CD1c-positive myeloid dendritic cell (primary cell): ENCODE measurements around the gene NT5DC1.

Experiments
- DNase-seq: peaks from one replicate; pipeline ENCODE4 v3.0.0-alpha.2; 2016; ENCODE audit errors: extremely low spot score

NT5DC1 gene

DNA sequence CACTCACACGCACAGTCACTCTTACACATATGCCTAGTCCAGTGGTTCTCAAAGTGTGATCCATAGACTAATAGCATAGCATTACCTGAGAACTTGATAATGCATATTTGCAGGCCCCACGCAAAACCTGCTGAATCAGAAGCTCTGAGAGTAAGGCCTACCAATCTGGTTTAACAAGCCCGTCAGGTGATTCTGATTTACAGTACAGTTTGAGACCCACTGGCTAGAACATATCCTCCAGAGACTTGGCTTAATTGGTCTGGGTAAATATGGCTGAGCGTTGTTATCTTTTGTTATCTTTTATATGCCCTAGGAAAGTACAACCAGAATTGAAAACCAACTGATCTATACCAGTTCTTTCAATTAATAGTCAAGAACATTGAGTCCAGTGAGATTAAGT is 143.6 kb downstream of the NT5DC1 start:
- no peak for DNase-seq

DNA sequence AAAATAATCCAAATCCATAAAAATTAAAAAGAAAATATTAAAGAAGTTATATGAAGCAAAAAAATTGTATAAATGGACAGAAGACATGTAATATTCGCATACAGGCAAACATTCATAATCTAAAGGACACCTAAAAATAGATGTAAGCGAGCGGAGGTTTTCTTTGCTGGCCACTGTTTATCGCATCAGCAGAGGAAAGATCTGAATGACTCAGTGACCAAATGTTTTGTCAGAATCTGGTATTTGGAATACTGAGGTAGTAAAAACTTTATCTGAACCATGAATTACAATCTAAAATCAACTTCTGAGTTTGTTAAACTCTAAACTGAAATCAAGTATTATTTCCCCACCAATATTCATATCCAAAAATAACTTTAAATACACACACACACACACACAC is 145.4 kb downstream of the NT5DC1 start:
- DNase-seq, result no peak

DNA sequence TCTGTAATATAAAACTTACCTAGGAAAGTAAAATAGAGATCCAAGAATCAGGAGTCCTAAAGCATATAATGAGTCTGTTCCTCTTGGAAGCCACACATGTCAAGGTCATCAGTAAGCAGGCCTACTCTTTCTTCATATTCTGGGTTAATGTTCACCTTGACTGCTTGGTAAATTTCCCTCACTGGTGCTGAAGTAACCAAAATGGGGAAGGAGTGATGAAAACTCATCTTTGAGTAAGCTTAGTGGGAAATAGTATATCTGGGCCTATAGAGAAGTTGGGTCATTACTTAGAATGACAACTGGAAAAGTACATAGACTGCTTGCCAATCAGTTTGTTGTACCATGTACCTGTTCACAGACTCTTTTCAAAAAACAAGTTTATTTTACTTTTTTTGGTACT is 146.6 kb downstream of the NT5DC1 start:
- no peak for DNase-seq

DNA sequence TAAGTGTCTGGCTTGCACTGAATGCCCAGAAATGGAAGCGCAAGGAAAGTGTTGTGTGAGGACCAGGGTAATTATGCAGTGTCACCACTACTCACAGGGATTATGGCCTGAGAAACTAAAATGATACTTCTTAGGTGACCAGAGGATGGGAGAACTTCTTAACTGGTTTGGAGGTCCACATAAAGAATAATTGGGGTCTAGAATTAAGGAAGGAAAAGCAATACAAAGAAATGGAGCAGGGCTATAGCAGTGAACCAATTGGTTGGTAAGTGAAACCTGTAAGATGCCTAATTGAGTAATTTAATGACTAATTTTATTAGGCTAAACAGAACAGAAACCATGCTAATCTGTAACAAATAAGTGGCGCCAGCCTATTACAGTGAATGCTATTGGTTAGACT is 147.9 kb downstream of the NT5DC1 start:
- DNase-seq, result no peak

- peak; percentile 22 for DNase-seq
Measured at GRCh38 chr6:116251568-116252384, 151.1 kb downstream of the NT5DC1 start.

- DNase-seq, result no peak
Measured at GRCh38 chr6:116253188-116253504, 152.5 kb downstream of the NT5DC1 start.

- DNase-seq, result peak; percentile 97
Measured at GRCh38 chr6:116253505-116254296, 153.0 kb downstream of the NT5DC1 start, which contains the start of gene TSPYL4. Gene TSPYL4, minus strand, starts transcription at chr6:116254075. Its CDS starts 67 bp downstream, at chr6:116254008.

- peak; percentile 4 for DNase-seq
Measured at GRCh38 chr6:116254297-116255056, 153.8 kb downstream of the NT5DC1 start.

GRCh38 chr6:116255246-116255800 is 154.7 kb downstream of the NT5DC1 start:
- DNase-seq, result no peak

- no peak for DNase-seq
Measured at GRCh38 chr6:116256694-116257093, 156.0 kb downstream of the NT5DC1 start.

GRCh38 chr6:116258520-116258919 is 157.9 kb downstream of the NT5DC1 start:
- DNase-seq, result no peak

DNA sequence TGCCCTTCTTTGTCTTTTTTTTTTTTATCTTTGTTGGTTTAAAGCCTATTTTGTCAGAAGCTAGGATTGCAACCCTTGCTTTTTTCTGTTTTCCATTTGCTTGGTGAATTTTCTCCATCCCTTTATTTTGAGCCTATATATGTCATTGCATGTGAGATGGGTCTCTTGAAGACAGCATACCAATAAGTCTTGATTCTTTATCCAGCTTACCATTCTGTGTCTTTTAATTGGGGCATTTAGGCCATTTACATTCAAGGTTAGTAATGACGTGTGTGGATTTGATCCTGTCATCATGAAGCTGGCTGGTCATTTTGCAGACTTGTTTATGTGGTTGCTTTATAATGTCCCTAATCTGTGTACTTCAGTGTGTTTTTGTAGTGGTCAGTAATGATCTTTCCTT is 162.7 kb downstream of the NT5DC1 start:
- no peak for DNase-seq

DNA sequence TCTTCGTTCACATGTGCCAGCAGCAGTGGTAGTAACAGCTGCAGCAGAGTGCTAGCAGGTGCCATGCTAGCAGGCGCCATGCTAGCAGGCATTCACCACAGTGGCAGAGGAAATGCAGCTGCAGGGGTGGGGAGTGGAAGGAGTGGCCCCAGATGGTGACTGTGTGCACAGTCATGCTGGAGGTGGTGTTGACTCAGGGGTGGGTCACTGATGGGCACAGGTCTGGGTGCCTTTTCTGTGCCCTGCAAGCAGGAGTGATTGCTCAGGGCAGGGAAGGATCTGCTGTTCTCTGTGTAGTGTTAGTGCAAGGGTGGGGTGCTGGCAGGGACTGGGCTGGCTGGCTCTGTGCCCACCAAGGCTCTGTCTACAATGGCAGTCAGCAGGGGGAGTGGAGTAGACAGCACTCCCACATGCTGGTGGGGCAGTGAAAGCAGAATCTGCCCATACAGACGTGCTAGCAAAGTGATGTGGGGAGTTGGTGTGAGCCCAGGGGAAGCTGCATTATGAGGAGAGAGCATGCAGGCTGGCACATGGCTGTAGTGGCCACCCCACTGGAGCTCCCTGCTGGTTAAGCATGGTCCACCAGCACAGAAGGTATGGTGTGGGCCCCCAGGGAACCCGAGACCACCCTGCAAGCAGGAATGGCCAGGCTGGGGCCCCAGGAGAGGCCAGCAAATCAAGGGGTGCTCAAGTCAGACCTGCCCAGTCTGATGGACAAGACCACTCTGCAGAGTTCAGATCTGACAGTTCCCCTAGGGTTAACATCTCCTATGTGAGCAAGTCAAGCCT is 164.6 kb downstream of the NT5DC1 start:
- DNase-seq, result no peak

- no peak for DNase-seq
Measured at GRCh38 chr6:116266803-116267202, 166.2 kb downstream of the NT5DC1 start.

GRCh38 chr6:116267836-116268588 is 167.4 kb downstream of the NT5DC1 start:
- DNase-seq, result no peak

DNA sequence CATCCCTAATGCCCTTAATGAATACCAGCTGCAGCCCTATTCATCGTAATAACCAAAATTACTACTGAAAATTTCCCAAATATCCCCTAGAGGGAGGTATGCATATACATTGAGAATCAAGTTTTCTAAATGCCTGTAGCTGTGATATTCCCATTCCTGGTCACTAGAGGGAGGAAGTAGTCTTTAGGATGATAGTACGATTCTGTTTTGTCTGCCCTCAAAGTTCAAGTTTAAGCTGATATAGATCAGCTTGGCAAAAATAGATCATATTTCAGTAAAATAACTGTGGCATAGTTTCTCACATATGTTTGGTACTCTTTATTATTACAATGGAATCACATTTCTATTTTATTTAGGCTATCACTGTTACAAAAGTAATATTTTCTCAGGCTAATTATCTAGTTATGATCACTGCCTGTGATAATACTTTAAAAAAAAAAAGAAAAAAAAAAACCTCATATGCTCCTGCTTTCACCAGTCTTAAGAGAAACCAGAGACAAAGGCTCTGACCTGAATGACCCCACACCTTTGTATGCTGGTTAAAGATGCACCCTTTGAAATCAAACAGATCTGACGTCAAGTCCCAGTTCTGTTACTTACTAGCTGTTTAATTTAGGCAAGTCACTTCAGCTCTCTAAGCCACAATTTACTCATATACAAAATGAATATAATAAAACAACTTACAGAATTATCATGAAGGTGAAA is 168.1 kb downstream of the NT5DC1 start:
- DNase-seq, result peak; percentile 83

- no peak for DNase-seq
Measured at GRCh38 chr6:116271149-116271708, 170.6 kb downstream of the NT5DC1 start.

DNA sequence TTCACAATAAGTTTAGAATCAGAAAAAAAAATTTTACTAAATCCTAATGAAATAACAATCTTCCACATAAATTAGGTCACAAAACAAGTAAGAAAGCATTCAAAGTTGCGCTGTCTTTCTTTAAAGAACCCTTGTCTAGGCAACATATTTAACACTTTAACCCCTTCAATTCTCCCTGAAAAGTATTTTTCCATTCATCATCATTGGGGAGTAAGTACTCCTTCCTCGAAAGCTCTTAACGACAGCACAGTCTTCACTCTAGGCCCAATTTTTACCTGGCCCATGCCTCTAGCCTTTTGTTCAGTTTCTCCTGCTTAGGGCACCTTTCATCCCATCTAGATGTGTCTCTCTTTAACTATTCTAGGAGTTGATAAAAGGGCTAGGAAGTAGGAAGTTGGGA is 176.5 kb downstream of the NT5DC1 start:
- no peak for DNase-seq

- no peak for DNase-seq
Measured at GRCh38 chr6:116278481-116278829, 177.8 kb downstream of the NT5DC1 start.

GRCh38 chr6:116278854-116279231 is 178.2 kb downstream of the NT5DC1 start:
- DNase-seq, result no peak
